Measurements from ENCODE around the gene NEK1.

GRCh38 chr4:169652535-169652934, 40.2 kb upstream of the NEK1 start:
- TF ChIP-seq POLR2AphosphoS5 (IDR thresholded peaks at IDR 0.05; ENCODE audit: low read depth, low read length) (no peak), TAF1 (IDR thresholded peaks at IDR 0.05; ENCODE audit: borderline replicate concordance, low read depth, low read length) (no peak)
